Aortic smooth muscle cell (primary cell): Measurements from ENCODE around the gene SKP2. TPM values are rescaled to one million over a fixed set of nuclear protein-coding genes. Genes with fewer than 3 reads are reported as not detected.

ENCODE experiments used
- total RNA-seq: library from RNA; depleted of rRNA; stranded (reverse); fragments of >200 nt; gene quantifications from 2 replicates; pipeline ENCODE4 v1.2.3, GENCODE V29; 2014

Gene SKP2
- 11.3 and 12.4 TPM in 2 replicates for total RNA-seq

GRCh38 chr5:36151434-36152323, at the start of gene SKP2, which contains the start of gene LMBRD2:
SKP2 (plus strand) TSS chr5:36152111; CDS start chr5:36152263, 152 bp downstream.
LMBRD2 (minus strand) TSS chr5:36151887; CDS start chr5:36143349, 8,538 bp downstream.

Other genes with a start within 250 kb of the SKP2 start
- gene CAPSL, start 213.5 kb upstream of the SKP2 start, total RNA-seq: not detected in 2 replicates
- not detected in 2 replicates for gene UGT3A1, start 160.7 kb upstream of the SKP2 start, total RNA-seq
- gene UGT3A2, start 85.2 kb upstream of the SKP2 start, total RNA-seq: not detected in 2 replicates
- 26.6 and 30.4 TPM in 2 replicates for gene LMBRD2, start 224 bp upstream of the SKP2 start, total RNA-seq
- 20.1 and 23.7 TPM in 2 replicates for gene NADK2, start 89.8 kb downstream of the SKP2 start, total RNA-seq
- gene RANBP3L, start 149.8 kb downstream of the SKP2 start, total RNA-seq: 0.13 and 0.31 TPM in 2 replicates